Measurements from ENCODE around the gene ASPHD2. TPM values are rescaled to one million over a fixed set of nuclear protein-coding genes. Genes with fewer than 3 reads are reported as not detected.

Gene ASPHD2, protein sequence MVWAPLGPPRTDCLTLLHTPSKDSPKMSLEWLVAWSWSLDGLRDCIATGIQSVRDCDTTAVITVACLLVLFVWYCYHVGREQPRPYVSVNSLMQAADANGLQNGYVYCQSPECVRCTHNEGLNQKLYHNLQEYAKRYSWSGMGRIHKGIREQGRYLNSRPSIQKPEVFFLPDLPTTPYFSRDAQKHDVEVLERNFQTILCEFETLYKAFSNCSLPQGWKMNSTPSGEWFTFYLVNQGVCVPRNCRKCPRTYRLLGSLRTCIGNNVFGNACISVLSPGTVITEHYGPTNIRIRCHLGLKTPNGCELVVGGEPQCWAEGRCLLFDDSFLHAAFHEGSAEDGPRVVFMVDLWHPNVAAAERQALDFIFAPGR
- total RNA-seq, result 10.6 and 16.3 TPM in 2 replicates

DNA sequence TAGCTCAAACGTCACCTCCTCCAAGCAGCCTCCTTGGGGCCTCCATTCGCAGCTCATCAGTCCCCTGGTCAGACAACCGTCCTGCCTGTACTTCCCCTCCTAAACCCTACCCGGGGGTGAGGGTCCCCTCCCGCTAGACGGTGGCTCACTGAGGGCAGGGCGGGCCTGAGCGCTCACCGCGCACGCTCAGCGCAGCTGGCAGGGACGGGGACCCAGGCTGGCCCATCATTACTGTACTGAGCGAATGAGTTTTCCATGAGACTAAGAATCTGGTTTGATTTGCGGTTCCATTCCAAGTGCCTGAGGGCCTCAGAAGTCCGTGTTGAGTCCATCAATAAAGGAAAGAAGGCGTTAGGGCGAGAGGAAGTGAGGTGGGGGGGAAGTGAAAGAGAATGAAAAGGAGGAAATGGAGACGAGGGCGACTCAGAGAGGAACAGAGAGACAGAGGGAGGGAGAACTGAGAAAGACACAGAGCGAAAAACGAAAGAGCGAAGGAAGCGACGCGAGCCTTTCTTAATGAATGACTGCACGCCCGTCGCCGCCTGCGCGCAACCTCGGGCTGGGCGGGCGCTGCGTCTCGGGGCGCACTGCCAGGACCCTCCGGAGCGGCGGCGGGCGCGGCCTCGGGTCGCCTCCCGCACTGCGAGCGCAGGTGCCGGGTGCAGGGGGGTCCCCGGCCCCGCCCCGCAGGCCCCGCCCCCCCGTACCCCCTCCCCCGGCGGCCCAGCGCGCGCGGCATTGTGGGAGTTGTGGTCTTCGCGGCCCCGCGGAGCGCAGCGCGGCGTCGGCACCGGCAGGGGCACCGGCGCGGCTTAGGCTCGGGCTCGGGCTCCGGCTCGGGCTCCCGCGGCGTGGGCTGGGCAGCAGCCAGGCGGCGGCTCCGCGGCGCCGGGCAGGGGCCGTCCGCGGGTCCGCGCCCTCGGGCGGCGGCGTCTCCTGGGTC, at the start of gene ASPHD2:
ASPHD2 (plus strand) TSS at position 746 of the 943 bp plus-strand sequence. CDS start 4,356 bp downstream, outside the sequence.
- Histone ChIP-seq H3K27me3 (ENCODE audit: control insufficient read depth, insufficient read depth, low read length) (no peaks in the 10 kb centered on the region), H3K36me3 (ENCODE audit: control insufficient read depth, insufficient read depth, low read length) (no peaks in the 10 kb centered on the region), H3K4me3 (ENCODE audit: low read depth, low read length) (peak within 1 kb of the TSS; percentile 53)
- DNase-seq (ENCODE audit: low read depth), result no peak
- TF ChIP-seq, protein P1, sequence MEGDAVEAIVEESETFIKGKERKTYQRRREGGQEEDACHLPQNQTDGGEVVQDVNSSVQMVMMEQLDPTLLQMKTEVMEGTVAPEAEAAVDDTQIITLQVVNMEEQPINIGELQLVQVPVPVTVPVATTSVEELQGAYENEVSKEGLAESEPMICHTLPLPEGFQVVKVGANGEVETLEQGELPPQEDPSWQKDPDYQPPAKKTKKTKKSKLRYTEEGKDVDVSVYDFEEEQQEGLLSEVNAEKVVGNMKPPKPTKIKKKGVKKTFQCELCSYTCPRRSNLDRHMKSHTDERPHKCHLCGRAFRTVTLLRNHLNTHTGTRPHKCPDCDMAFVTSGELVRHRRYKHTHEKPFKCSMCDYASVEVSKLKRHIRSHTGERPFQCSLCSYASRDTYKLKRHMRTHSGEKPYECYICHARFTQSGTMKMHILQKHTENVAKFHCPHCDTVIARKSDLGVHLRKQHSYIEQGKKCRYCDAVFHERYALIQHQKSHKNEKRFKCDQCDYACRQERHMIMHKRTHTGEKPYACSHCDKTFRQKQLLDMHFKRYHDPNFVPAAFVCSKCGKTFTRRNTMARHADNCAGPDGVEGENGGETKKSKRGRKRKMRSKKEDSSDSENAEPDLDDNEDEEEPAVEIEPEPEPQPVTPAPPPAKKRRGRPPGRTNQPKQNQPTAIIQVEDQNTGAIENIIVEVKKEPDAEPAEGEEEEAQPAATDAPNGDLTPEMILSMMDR (IDR thresholded peaks at IDR 0.05; ENCODE audit: insufficient read depth, low read length, poor library complexity, severe bottlenecking), result no peak

DNA sequence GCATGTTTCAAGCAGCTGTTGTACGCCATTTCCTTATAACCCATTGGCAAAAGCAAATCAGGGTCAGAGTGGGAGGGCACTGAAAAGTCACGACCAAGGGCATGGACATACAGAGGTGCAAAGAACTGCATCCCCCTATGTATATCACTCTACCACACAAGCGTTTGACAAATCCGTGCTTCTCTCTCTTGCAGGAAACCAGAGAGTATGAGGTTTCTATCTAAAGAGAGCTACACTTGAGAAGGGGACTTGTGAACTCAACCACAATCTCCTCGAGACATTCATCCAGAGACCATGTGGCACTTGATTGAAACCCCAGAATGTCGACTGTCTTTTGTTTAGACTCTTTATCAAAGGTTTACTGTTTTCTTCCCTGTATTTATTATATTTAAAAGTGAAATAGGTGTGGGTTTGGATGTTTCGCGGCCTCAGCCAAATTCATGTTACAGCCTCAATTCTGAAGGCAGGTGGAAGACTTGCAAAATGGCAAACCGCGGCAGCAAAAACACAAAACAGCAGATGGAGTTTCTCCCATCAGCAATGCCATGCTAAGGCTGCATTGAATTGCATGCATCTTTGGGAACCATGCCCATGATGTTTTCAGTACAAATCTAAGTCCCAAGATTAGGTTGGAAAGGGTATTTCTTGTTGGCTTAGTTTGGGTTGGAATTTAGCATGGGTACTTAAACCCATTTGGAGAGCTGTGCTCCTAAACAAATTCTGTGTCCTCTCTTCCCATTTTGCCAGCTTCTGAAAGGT, 48.8 kb upstream of the ASPHD2 start:
- H3K4me3 ChIP-seq (ENCODE audit: low read depth, low read length), result no peak overlapping the region
- no peaks in the 10 kb centered on the region for H3K36me3 ChIP-seq (ENCODE audit: control insufficient read depth, insufficient read depth, low read length)
- peaks cover 14% of the 10 kb centered on the region for H3K27me3 ChIP-seq (ENCODE audit: control insufficient read depth, insufficient read depth, low read length)
- DNase-seq (ENCODE audit: low read depth), result no peak
- TF ChIP-seq, protein P1 (IDR thresholded peaks at IDR 0.05; ENCODE audit: insufficient read depth, low read length, poor library complexity, severe bottlenecking), result no peak

DNA sequence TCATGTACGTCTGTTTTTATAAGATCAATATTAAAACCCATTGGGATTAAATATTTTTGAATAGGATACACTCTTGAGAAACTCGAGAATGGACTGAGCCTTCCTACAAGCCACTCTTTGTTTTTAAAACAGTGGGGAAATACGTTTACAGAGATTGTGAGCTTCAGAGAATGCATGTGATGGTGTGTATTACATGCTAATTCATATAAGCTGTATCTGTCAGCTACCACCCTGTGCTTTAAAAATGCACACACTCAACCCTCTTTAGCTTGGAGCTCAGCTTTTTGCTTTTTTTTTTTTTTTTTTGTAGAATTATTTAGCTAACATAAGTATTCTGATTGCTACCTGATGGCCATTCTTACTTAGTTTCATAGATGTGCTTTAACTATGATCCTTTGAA, 46.3 kb upstream of the ASPHD2 start:
- TF ChIP-seq, protein P1 (IDR thresholded peaks at IDR 0.05; ENCODE audit: insufficient read depth, low read length, poor library complexity, severe bottlenecking), result no peak
- Histone ChIP-seq H3K36me3 (ENCODE audit: control insufficient read depth, insufficient read depth, low read length) (no peaks in the 10 kb centered on the region), H3K4me3 (ENCODE audit: low read depth, low read length) (no peak overlapping the region), H3K27me3 (ENCODE audit: control insufficient read depth, insufficient read depth, low read length) (peaks cover 8% of the 10 kb centered on the region)
- DNase-seq (ENCODE audit: low read depth), result no peak

DNA sequence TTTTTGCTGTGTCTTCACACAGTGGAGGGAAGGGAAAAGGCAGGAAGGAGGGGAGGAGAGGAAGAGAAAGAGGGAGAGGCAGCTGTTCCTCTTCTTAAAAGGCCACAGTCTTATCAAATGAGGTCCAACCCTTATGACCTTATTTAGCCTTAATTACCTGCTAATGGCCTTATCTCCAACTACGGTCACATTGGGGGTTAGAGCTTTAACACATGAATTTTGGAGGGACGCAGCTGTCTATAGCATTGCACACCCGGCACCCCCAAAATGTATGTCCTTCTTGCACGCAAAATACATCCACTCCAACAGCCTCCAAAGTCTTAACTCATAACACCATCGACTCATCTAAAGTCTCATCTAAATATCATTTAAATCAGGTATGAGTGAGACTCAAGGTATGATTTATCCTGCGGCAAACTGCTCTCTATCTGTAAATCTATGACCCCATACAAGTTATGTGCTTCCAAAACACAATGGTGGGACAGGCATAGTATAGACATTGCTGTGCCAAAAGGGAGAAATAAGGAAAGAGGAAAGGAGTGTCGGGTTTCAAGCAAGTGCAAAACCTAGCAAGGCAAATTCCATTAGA, 45.0 kb upstream of the ASPHD2 start:
- TF ChIP-seq, protein P1 (IDR thresholded peaks at IDR 0.05; ENCODE audit: insufficient read depth, low read length, poor library complexity, severe bottlenecking), result no peak

DNA sequence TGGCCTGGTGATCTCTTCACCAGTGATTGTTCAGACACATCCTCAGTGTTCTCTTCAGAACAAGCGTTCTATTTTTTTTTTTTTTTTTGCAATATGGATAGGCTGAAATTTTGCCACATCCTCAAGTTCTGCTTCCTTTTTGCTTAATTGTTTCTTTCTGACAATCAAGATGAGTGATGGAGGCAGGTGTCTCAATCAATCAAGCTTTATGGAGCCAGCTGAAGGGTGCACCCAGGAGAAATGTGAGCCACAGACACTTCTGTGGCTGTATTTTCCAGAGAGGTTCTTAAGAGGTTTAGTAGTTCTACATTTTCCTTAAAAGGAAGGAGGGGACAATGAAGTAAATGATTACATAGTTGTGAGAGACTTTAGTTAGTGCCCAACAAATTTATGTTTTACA, 43.9 kb upstream of the ASPHD2 start:
- TF ChIP-seq, protein P1 (IDR thresholded peaks at IDR 0.05; ENCODE audit: insufficient read depth, low read length, poor library complexity, severe bottlenecking), result no peak
- DNase-seq (ENCODE audit: low read depth), result no peak

More for the DNA sequence above, 45.0 kb upstream of the ASPHD2 start:
- Histone ChIP-seq H3K27me3 (ENCODE audit: control insufficient read depth, insufficient read depth, low read length) (peaks cover 5% of the 10 kb centered on the region), H3K36me3 (ENCODE audit: control insufficient read depth, insufficient read depth, low read length) (no peaks in the 10 kb centered on the region), H3K4me3 (ENCODE audit: low read depth, low read length) (no peak overlapping the region)
- DNase-seq (ENCODE audit: low read depth), result no peak

More for the DNA sequence above, 43.9 kb upstream of the ASPHD2 start:
- no peaks in the 10 kb centered on the region for H3K27me3 ChIP-seq (ENCODE audit: control insufficient read depth, insufficient read depth, low read length)
- no peak overlapping the region for H3K4me3 ChIP-seq (ENCODE audit: low read depth, low read length)
- no peaks in the 10 kb centered on the region for H3K36me3 ChIP-seq (ENCODE audit: control insufficient read depth, insufficient read depth, low read length)
